IMR-90 (cell line): ENCODE data around the gene FBXO44.
"Not testable (repeated sequence)": the region's sequence is repeated elsewhere in the genome, so short reads cannot be mapped to it uniquely, and the experiment has no call there.

Source experiments
- MXI1 ChIP-seq: IDR thresholded peaks from 2 replicates; pipeline ENCODE4 v1.6.1; 2012; ENCODE audit warnings: low read depth, mild to moderate bottlenecking, low read length, moderate library complexity, borderline replicate concordance
- TF ChIP-seq, protein P1 (sequence below): conservative IDR thresholded peaks from 2 replicates; pipeline ENCODE4 v1.5.1; 2012; ENCODE audit warnings: mild to moderate bottlenecking, low read depth, low read length, improper control_type of control experiment

DNA sequence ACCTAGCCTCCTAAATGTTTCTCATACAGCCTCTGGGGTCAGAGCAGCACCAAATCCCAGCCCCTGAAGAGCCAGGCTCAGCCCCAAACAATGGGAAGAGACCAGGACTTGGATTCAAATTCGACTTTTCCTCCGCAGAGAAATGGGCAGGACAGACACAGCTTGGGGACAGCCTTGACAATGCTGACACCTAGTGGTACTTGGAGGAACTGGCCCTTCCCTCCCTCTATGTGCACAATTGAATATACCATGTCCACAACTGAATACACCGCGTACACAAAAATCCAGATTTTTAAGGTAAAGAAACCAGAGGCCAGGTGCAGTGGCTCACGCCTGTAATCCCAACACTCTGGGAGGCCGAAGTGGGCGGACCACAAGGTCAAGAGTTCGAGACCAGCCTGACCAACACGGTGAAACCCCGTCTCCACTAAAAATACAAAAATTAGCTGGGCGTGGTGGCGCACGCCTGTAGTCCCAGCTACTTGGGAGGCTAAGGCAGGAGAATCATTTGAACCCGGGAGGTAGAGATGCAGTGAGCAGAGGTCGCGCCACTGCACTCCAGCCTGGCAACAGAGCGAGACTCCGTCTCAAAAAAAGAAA lies 12.2 kb upstream of the FBXO44 start:
- TF ChIP-seq, protein P1, sequence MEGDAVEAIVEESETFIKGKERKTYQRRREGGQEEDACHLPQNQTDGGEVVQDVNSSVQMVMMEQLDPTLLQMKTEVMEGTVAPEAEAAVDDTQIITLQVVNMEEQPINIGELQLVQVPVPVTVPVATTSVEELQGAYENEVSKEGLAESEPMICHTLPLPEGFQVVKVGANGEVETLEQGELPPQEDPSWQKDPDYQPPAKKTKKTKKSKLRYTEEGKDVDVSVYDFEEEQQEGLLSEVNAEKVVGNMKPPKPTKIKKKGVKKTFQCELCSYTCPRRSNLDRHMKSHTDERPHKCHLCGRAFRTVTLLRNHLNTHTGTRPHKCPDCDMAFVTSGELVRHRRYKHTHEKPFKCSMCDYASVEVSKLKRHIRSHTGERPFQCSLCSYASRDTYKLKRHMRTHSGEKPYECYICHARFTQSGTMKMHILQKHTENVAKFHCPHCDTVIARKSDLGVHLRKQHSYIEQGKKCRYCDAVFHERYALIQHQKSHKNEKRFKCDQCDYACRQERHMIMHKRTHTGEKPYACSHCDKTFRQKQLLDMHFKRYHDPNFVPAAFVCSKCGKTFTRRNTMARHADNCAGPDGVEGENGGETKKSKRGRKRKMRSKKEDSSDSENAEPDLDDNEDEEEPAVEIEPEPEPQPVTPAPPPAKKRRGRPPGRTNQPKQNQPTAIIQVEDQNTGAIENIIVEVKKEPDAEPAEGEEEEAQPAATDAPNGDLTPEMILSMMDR = peak; percentile 97
- not testable (repeated sequence) for TF ChIP-seq MXI1
